ENCODE measurements around the gene CCDC92.

GRCh38 chr12:123943816-123944215 lies 28.8 kb downstream of the CCDC92 start:
- TF ChIP-seq CTCF (IDR thresholded peaks at IDR 0.05) (no peak), POLR2A (IDR thresholded peaks at IDR 0.05) (no peak)

Measured in testis (tissue), 2 donors.